Skeletal muscle tissue (tissue), 4 donors: ENCODE measurements around the gene DNASE2. TPM values are rescaled to one million over a fixed set of nuclear protein-coding genes. Genes with fewer than 3 reads are reported as not detected.

Source experiments
- H3K27ac ChIP-seq: one replicate; pipeline ENCODE4 v1.7.0; 2013; ENCODE audit warnings: mild to moderate bottlenecking, low read depth, low read length, inconsistent platforms
- H3K27me3 ChIP-seq, 3 donors: one replicate each; pipeline ENCODE4 v1.7.0; 2013; ENCODE audit warnings: low read length in 3 of 3; ENCODE audit not compliant: control insufficient read depth in 3 of 3, insufficient read depth in 3 of 3
- H3K36me3 ChIP-seq, 3 donors: one replicate each; pipeline ENCODE4 v1.7.0; 2013; ENCODE audit warnings: low read length in 3 of 3; ENCODE audit not compliant: control insufficient read depth in 3 of 3, insufficient read depth in 3 of 3
- H3K4me1 ChIP-seq, 3 donors: one replicate each; pipeline ENCODE4 v1.7.0; 2013; ENCODE audit warnings: low read length in 3 of 3, mild to moderate bottlenecking in 3 of 3; ENCODE audit not compliant: control insufficient read depth in 3 of 3, insufficient read depth in 3 of 3
- H3K4me3 ChIP-seq, 3 donors: one replicate each; pipeline ENCODE4 v1.7.0; 2013; ENCODE audit warnings: low read length in 3 of 3
- H3K9ac ChIP-seq, 3 donors: one replicate each; pipeline ENCODE4 v1.7.0; 2013; ENCODE audit warnings: low read length in 3 of 3, mild to moderate bottlenecking in 3 of 3, moderate library complexity in 2 of 3, low read depth in 1 of 3
- H3K9me3 ChIP-seq, 3 donors: one replicate each; pipeline ENCODE4 v1.7.0; 2013; ENCODE audit warnings: low read length in 3 of 3; ENCODE audit not compliant: control insufficient read depth in 3 of 3
- total RNA-seq: library from RNA; depleted of rRNA; stranded (reverse); fragments of >200 nt; gene quantifications from one replicate; pipeline ENCODE4 v1.2.3, GENCODE V29; 2014
- donor health status: Osteomylitis.

The DNASE2 gene
- total RNA-seq, 1 donor from 2014 or later = 10.4 TPM

GRCh38 chr19:12843328-12843727 is 37.9 kb downstream of the DNASE2 start:
- H3K9me3 ChIP-seq = no peaks in the 10 kb centered on the region

GRCh38 chr19:12842511-12842910 is 38.7 kb downstream of the DNASE2 start:
- Histone ChIP-seq H3K27me3 (peaks cover 63 to 81% (median 69%) of the 10 kb centered on the region in 3 donors), H3K4me3 (no peak overlapping the region), H3K9ac (no peak overlapping the region), H3K27ac (no peak overlapping the region), H3K4me1 (peaks cover 4 to 15% (median 6%) of the 10 kb centered on the region in 3 donors), H3K36me3 (no peaks in the 10 kb centered on the region), H3K9me3 (no peaks in the 10 kb centered on the region)

More at GRCh38 chr19:12843328-12843727, 37.9 kb downstream of the DNASE2 start:
- H3K4me1 ChIP-seq = peaks cover 4 to 21% (median 9%) of the 10 kb centered on the region in 3 donors
- no peak overlapping the region for H3K4me3 ChIP-seq
- H3K27me3 ChIP-seq = peaks cover 57 to 78% (median 62%) of the 10 kb centered on the region in 3 donors
- H3K9ac ChIP-seq = no peak overlapping the region
- no peaks in the 10 kb centered on the region for H3K36me3 ChIP-seq
- H3K27ac ChIP-seq = no peak overlapping the region

GRCh38 chr19:12841094-12841493 is 40.2 kb downstream of the DNASE2 start:
- H3K9me3 ChIP-seq = no peaks in the 10 kb centered on the region
- H3K36me3 ChIP-seq = no peaks in the 10 kb centered on the region
- peaks cover 2 to 9% (median 4%) of the 10 kb centered on the region in 3 donors for H3K4me1 ChIP-seq
- no peak overlapping the region for H3K27ac ChIP-seq
- peaks cover 74 to 88% (median 76%) of the 10 kb centered on the region in 3 donors for H3K27me3 ChIP-seq
- H3K4me3 ChIP-seq = peak overlapping the region in 1 of 3 donors; percentile 13
- no peak overlapping the region for H3K9ac ChIP-seq

GRCh38 chr19:12840091-12841079 is 40.9 kb downstream of the DNASE2 start:
- H3K4me1 ChIP-seq = peaks cover 2 to 9% (median 4%) of the 10 kb centered on the region in 3 donors
- no peaks in the 10 kb centered on the region for H3K36me3 ChIP-seq
- peaks cover 81 to 92% (median 83%) of the 10 kb centered on the region in 3 donors for H3K27me3 ChIP-seq
- no peak overlapping the region for H3K27ac ChIP-seq
- no peak overlapping the region for H3K9ac ChIP-seq
- H3K4me3 ChIP-seq = no peak overlapping the region
- H3K9me3 ChIP-seq = no peaks in the 10 kb centered on the region

GRCh38 chr19:12838886-12839756 is 42.1 kb downstream of the DNASE2 start:
- Histone ChIP-seq H3K4me3 (no peak overlapping the region), H3K4me1 (peaks cover 2 to 9% (median 4%) of the 10 kb centered on the region in 3 donors), H3K36me3 (no peaks in the 10 kb centered on the region), H3K9me3 (no peaks in the 10 kb centered on the region), H3K27ac (no peak overlapping the region), H3K27me3 (peaks cover 89 to 95% (median 90%) of the 10 kb centered on the region in 3 donors), H3K9ac (no peak overlapping the region)

GRCh38 chr19:12838182-12838885 is 42.9 kb downstream of the DNASE2 start, which contains the start of gene MAST1:
Gene MAST1, plus strand, starts transcription at chr19:12838515. Its CDS starts 58 bp downstream, at chr19:12838573.
- H3K4me3 ChIP-seq = no peak within 1 kb of the TSS
- H3K9ac ChIP-seq = no peak within 1 kb of the TSS
- H3K27ac ChIP-seq = no peak within 1 kb of the TSS
- H3K9me3 ChIP-seq = no peaks in the 10 kb centered on the region
- H3K27me3 ChIP-seq = peaks cover 86 to 92% (median 87%) of the 10 kb centered on the region in 3 donors
- H3K36me3 ChIP-seq = no peaks in the 10 kb centered on the region
- peaks cover 4 to 9% (median 5%) of the 10 kb centered on the region in 3 donors for H3K4me1 ChIP-seq

- Histone ChIP-seq H3K36me3 (no peaks in the 10 kb centered on the region), H3K4me1 (peaks cover 4 to 9% (median 8%) of the 10 kb centered on the region in 3 donors), H3K27ac (no peak overlapping the region), H3K4me3 (no peak overlapping the region), H3K9ac (no peak overlapping the region), H3K27me3 (peaks cover 89 to 92% (median 89%) of the 10 kb centered on the region in 3 donors), H3K9me3 (no peaks in the 10 kb centered on the region)
These were observed 44.0 kb downstream of the DNASE2 start for GRCh38 chr19:12837225-12837624.

GRCh38 chr19:12836529-12836863 is 44.8 kb downstream of the DNASE2 start:
- Histone ChIP-seq H3K4me1 (peaks cover 4 to 9% (median 8%) of the 10 kb centered on the region in 3 donors), H3K27ac (no peak overlapping the region), H3K27me3 (peaks cover 89 to 92% (median 90%) of the 10 kb centered on the region in 3 donors), H3K9ac (no peak overlapping the region), H3K36me3 (no peaks in the 10 kb centered on the region), H3K4me3 (no peak overlapping the region), H3K9me3 (no peaks in the 10 kb centered on the region)
